ENCODE data around the gene ZPBP2. TPM values are rescaled to one million over a fixed set of nuclear protein-coding genes. Genes with fewer than 3 reads are reported as not detected.

ZPBP2 gene
- total RNA-seq, 1 experiment from 2014 or later, result not detected

DNA sequence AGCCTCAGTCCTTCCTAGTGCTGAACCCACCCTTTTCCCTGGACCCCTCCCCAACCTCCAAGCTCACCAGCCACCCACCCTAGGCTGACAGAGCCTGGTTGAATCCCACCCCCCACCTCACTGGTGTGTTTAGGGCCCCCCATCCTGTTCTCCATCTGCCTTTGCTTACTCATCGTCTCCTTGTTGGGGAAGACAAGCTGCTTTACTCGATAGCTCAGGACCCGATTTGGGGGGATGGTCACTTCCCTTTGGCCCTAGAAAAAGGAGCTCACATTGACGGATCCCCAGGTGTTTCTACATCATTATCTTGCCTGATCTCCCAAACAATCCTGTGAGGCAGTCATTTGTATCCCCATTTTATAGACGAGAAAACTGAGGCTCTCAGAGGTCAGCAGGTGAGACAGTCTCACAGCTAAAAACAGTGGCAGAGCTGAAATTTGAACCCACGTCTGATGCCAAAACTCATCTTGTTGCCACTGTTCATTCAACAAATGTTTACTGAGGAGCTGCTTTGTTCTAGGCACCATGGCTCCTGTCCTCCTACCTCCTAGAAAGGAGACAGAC, 40.9 kb downstream of the ZPBP2 start:
- POLR2A ChIA-PET, result no interaction called here
- no TSS peak for BruUV-seq (replicated peaks)
- H3K4me3 ChIP-seq (replicated peaks in 1 of 2; ENCODE audit: low read depth in 1 of 2, low read length in 2 of 2), result no peak overlapping the region
- intact Hi-C loops (cut with micrococcal nuclease), result no loop called here
- H3K36me3 ChIP-seq (ENCODE audit: control insufficient read depth in 1 of 2, insufficient read depth in 2 of 2, low read length in 2 of 2), result peaks cover 0 to 3% of the 10 kb centered on the region in 2 experiments; a peak in 1 of 4 replicates
- CTCF ChIA-PET, result no interaction called here
- no peaks in the 10 kb centered on the region for H3K27me3 ChIP-seq (ENCODE audit: insufficient read depth, low read length)
- H3K4me1 ChIP-seq (ENCODE audit: control insufficient read depth in 1 of 2, insufficient read depth in 2 of 2, low read length in 2 of 2), result no peaks in the 10 kb centered on the region
- ATAC-seq (no peak), DNase-seq (ENCODE audit: low read depth, low spot score) (no peak)
- no peak overlapping the region for H3K4me2 ChIP-seq (ENCODE audit: low read length)
- no peaks in the 10 kb centered on the region for H4K20me1 ChIP-seq (ENCODE audit: insufficient read depth)
- TF ChIP-seq SIN3A (IDR thresholded peaks at IDR 0.05; ENCODE audit: low read depth), result no peak
- TF ChIP-seq YY1 (IDR thresholded peaks at IDR 0.05; ENCODE audit: extremely low read depth, insufficient replicate concordance, low read depth, low read length), result no peak
- TF ChIP-seq, protein P1, sequence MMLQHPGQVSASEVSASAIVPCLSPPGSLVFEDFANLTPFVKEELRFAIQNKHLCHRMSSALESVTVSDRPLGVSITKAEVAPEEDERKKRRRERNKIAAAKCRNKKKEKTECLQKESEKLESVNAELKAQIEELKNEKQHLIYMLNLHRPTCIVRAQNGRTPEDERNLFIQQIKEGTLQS (IDR thresholded peaks at IDR 0.05), result no peak
- no peak for TF ChIP-seq POLR2AphosphoS5 (IDR thresholded peaks at IDR 0.05; ENCODE audit: low read depth, low read length)
- no peak for TF ChIP-seq RAD21 (IDR thresholded peaks at IDR 0.05; ENCODE audit: low read depth)
- TF ChIP-seq ZNF274 (IDR thresholded peaks at IDR 0.05; ENCODE audit: low read depth, low read length), result no peak
- TF ChIP-seq, protein P2, sequence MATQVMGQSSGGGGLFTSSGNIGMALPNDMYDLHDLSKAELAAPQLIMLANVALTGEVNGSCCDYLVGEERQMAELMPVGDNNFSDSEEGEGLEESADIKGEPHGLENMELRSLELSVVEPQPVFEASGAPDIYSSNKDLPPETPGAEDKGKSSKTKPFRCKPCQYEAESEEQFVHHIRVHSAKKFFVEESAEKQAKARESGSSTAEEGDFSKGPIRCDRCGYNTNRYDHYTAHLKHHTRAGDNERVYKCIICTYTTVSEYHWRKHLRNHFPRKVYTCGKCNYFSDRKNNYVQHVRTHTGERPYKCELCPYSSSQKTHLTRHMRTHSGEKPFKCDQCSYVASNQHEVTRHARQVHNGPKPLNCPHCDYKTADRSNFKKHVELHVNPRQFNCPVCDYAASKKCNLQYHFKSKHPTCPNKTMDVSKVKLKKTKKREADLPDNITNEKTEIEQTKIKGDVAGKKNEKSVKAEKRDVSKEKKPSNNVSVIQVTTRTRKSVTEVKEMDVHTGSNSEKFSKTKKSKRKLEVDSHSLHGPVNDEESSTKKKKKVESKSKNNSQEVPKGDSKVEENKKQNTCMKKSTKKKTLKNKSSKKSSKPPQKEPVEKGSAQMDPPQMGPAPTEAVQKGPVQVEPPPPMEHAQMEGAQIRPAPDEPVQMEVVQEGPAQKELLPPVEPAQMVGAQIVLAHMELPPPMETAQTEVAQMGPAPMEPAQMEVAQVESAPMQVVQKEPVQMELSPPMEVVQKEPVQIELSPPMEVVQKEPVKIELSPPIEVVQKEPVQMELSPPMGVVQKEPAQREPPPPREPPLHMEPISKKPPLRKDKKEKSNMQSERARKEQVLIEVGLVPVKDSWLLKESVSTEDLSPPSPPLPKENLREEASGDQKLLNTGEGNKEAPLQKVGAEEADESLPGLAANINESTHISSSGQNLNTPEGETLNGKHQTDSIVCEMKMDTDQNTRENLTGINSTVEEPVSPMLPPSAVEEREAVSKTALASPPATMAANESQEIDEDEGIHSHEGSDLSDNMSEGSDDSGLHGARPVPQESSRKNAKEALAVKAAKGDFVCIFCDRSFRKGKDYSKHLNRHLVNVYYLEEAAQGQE (IDR thresholded peaks at IDR 0.05; ENCODE audit: low read depth), result no peak
- TF ChIP-seq FOSL1 (IDR thresholded peaks at IDR 0.05; ENCODE audit: low read depth), result no peak
- TF ChIP-seq, protein P3, sequence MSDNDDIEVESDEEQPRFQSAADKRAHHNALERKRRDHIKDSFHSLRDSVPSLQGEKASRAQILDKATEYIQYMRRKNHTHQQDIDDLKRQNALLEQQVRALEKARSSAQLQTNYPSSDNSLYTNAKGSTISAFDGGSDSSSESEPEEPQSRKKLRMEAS (IDR thresholded peaks at IDR 0.05), result no peak
- no peak for TF ChIP-seq ELF1 (IDR thresholded peaks at IDR 0.05; ENCODE audit: borderline replicate concordance, low read depth)
- no peak for TF ChIP-seq EGR1 (IDR thresholded peaks at IDR 0.05; ENCODE audit: low read depth)
- no peak for TF ChIP-seq EZH2 (IDR thresholded peaks at IDR 0.05)
- TF ChIP-seq, protein P4, sequence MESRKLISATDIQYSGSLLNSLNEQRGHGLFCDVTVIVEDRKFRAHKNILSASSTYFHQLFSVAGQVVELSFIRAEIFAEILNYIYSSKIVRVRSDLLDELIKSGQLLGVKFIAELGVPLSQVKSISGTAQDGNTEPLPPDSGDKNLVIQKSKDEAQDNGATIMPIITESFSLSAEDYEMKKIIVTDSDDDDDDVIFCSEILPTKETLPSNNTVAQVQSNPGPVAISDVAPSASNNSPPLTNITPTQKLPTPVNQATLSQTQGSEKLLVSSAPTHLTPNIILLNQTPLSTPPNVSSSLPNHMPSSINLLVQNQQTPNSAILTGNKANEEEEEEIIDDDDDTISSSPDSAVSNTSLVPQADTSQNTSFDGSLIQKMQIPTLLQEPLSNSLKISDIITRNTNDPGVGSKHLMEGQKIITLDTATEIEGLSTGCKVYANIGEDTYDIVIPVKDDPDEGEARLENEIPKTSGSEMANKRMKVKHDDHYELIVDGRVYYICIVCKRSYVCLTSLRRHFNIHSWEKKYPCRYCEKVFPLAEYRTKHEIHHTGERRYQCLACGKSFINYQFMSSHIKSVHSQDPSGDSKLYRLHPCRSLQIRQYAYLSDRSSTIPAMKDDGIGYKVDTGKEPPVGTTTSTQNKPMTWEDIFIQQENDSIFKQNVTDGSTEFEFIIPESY (IDR thresholded peaks at IDR 0.05; ENCODE audit: extremely low read depth, insufficient replicate concordance, low read length), result no peak
- TF ChIP-seq, protein P5, sequence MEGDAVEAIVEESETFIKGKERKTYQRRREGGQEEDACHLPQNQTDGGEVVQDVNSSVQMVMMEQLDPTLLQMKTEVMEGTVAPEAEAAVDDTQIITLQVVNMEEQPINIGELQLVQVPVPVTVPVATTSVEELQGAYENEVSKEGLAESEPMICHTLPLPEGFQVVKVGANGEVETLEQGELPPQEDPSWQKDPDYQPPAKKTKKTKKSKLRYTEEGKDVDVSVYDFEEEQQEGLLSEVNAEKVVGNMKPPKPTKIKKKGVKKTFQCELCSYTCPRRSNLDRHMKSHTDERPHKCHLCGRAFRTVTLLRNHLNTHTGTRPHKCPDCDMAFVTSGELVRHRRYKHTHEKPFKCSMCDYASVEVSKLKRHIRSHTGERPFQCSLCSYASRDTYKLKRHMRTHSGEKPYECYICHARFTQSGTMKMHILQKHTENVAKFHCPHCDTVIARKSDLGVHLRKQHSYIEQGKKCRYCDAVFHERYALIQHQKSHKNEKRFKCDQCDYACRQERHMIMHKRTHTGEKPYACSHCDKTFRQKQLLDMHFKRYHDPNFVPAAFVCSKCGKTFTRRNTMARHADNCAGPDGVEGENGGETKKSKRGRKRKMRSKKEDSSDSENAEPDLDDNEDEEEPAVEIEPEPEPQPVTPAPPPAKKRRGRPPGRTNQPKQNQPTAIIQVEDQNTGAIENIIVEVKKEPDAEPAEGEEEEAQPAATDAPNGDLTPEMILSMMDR (IDR thresholded peaks at IDR 0.05 in 2 of 3, conservative IDR thresholded peaks at IDR 0.05 in 1 of 3; ENCODE audit: borderline replicate concordance in 1 of 3, insufficient read depth in 1 of 3, low read depth in 2 of 3, low read length in 2 of 3), result no peak
- TF ChIP-seq ZFX (IDR thresholded peaks at IDR 0.05), result no peak
- H3K9me3 ChIP-seq (ENCODE audit: control insufficient read depth in 1 of 2, insufficient read depth in 1 of 2, low read depth in 1 of 2, low read length in 2 of 2), result no peaks in the 10 kb centered on the region
- RAD21 ChIA-PET (ENCODE audit: low non-redundant PET in 1 of 2, low total read pairs in 2 of 2, uncharacterized antibody in 2 of 2, unreplicated experiment in 2 of 2), result no interaction called here
- H3K9me2 ChIP-seq (ENCODE audit: insufficient read depth), result no peaks in the 10 kb centered on the region
- no peaks in the 10 kb centered on the region for H3K79me2 ChIP-seq (ENCODE audit: insufficient read depth, low read length)
- H2AFZ ChIP-seq (ENCODE audit: low read depth, low read length, poor library complexity, severe bottlenecking), result no peak overlapping the region
- no peak overlapping the region for H3K9ac ChIP-seq (ENCODE audit: low read length)
- H3K27ac ChIP-seq (ENCODE audit: low read depth, low read length), result no peak overlapping the region

Data from HCT116 (cell line).